ENCODE measurements around the gene YTHDF1.

Gene YTHDF1

DNA sequence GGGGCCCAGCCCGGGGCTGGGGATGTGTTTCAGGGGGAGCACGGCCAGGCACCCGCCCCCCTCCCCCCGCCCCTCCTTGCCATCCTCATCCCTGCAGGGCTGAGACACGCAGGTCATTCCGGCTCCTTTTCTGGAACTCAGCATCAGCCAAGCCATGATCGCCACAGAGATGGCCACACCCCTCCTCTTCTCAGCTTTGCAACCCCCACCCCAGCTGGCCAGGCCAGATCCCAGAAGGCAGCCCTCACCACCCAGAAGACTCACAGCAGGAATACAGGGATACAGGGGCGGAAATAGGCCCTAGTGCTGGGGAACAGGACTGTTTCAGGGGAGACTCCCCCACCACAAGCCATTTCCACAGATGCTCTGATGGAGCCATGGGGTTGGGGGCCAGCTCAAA, 33.5 kb downstream of the YTHDF1 start:
- DNase-seq = no peak

DNA sequence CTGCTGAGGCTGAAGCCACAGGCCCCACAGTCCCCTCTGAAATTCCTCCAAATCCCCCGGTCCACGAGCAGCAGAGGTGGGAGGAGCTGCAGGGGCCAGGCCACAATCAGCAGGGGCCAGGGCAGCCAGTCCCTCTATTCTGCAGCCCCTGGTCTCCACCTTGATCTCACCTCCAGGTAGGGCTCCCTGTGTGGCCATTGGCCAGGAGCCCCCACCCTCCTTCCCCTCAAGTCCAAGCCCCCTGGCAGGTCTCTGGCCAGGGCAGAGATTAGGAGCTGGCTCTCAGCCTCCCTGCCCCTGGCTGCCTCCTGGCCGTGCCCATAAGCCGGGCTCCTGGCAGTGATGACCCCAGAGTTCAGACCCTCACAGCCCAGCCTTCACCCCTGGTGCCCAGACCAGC, 34.7 kb downstream of the YTHDF1 start:
- DNase-seq = no peak

DNA sequence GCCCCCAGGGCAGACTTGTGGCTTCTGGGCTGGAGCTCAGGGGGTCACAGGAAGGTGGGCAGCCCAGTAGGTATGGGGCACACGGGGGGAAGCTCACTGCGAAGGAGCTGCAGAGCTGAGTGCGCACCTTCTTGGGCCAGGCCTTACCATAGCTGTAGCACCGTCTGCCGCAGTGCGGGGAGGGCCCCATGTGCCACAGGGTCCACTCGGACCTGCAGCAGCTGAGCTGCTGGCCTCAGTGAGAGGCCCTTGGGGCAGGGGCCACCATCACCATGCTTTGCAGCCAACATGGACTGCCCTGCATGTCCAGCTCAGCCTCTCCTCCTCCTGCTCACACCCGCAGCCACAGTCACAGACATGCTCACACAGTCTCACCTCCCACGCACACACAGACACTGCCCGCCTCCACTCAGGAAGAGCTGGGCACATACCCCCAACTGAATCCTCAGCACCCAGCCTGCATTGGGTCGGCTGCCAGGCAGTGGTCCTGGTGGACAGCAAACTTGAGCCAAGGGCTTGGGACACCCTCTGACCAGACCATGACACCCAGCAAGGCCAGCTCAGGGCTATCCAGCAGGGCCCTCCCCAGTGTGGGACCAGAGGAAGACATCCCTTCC, 35.3 kb downstream of the YTHDF1 start:
- no peak for DNase-seq

DNA sequence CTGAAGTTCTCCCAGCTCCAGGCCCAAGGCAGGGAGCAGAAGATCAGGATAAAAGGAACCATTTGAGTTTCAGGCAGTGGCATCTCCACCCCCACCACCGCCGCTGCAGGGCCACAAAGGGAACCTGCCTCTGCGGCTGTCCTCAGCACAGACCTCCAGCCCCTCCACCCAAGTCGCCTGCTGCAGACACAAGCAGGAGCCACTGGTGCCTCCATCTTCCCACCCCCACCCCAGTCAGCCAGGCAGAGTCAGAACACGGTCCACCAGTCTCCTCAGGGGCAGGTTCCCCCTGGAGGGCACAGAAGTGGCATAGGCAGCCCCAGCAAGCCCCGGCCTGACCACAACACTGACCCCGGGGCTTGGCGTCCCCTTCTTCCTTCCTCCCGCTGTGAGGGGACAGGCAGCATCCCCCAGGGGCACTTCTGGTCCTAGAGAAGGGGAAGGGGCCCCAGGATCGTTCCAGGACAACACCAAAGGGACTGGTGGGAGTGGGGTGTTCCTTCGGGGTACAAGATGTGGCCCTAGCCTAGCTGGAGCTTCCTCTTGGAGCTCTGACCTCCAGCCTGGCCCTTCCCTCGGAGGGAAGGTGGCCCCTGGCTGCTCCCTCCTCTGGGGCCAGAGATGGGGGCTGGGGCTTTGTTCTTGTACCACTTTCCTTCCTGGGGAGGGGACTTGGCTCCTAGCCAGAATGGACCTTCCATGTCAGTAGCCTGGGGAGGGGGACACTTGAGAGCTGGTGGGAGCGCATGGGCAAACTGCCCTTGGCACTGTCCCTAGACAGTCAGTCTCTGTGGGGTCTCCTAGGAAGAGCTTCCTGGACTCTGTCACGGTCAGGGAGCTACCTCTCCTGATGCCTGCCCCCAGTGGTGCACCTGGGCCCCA, 36.0 kb downstream of the YTHDF1 start:
- no peak for DNase-seq

DNA sequence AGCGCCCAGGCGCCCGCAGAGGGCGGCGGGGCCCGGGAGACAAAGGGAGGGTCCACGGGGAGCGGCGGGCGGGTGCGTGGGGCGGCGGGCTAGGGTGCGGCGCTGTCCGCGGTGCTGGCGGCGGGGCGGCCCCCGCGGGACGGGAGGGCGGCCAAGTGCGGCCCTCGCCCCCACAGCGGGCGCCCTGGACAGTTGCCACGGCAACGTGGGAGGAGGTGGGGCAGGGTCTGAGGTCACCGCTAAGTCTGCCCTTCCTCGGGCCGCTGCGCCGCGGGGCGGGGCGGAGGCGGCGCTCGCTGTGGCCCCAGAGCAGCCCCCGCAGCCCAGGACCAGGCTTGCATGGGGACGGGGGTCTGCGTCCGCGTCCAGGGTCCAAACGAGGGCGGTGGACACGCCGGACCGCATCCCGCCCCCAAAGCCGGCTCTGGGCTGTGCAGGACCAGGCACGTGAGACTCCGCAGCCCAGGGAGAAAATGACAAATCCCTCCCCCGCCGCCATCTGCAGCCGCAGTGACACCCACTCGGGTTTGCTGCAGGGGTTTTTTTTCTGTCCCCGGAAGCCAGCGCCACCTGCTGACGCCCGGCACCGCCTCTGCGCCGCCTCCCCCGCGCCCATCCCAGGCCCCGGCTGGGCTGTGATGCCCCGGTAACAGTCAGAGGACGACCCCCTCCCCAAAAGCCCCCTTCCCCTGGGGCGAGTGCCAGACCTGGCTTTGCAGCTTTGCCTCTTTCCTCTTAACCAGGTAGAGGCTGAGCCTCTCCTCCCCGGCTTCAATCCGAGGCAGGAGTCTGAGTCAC, 36.8 kb downstream of the YTHDF1 start:
- DNase-seq = no peak

DNA sequence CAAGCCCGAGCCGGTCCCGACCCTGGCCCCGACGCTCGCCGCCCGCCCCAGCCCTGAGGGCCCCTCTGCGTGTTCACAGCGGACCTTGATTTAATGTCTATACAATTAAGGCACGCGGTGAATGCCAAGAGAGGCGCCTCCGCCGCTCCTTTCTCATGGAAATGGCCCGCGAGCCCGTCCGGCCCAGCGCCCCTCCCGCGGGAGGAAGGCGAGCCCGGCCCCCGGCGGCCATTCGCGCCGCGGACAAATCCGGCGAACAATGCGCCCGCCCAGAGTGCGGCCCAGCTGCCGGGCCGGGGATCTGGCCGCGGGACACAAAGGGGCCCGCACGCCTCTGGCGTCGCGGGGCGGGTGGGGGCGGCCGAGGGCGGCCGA, 37.5 kb downstream of the YTHDF1 start:
- no peak for DNase-seq

DNA sequence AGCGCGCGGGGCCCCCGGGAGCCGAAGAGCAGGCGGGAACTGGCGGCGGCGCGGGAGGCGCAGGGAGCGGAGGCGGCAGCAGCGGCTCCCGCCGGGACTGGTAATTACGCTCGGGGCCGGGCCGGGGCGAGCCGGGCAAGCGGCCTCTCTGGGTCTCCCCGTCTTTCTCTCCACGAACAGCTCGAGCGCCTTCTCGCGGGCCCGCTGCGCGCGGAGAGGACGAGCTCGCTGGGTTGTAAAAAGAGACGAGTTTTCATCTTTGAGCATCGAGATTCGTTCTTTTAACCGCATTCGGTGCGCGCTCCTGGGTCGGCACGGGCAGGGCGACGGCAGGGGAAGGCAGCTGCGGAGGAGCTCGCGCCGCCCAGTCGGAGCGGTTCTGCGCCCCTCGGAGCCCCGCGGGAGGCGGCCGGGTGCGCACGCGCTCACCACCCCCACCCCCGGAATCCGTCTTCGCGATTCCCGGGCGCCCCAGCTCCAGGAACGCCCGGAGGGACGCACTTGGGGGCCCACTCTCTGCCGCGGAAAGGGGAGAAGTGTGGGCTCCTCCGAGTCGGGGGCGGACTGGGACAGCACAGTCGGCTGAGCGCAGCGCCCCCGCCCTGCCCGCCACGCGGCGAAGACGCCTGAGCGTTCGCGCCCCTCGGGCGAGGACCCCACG, 38.0 kb downstream of the YTHDF1 start:
- DNase-seq = no peak

DNA sequence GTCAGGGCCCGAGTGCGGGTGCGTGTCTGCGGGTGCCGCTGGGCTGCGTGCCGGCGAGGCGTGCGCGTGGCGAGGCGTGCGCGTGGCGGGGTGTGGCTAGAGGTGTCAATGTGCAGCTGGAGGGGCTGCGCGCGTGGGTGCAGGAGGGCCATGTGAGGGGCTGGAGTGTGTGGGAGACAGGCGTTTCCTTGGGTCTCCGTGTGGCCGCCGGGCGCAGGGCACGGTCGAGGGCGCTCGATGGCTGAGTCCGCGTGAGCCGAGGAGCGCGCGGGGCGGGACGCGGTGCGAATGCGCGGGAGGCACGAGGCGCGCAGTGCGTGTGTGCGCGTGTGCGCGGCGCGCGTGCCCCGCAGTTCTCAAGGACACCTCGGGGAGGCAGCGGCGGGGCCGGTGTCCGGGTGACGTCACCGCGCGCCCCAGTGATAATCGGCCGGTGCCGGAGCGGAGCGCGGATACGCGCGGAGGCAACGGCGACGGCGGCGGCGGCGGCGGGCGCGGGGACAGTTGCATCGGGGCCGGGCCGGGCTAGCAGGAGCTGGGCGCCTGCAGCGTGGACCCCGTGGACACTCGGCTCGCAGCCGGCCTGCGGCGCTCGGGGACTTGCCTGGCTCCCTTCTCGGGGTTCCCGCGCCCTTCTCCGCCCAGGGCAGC, 38.7 kb downstream of the YTHDF1 start:
- no peak for DNase-seq

DNA sequence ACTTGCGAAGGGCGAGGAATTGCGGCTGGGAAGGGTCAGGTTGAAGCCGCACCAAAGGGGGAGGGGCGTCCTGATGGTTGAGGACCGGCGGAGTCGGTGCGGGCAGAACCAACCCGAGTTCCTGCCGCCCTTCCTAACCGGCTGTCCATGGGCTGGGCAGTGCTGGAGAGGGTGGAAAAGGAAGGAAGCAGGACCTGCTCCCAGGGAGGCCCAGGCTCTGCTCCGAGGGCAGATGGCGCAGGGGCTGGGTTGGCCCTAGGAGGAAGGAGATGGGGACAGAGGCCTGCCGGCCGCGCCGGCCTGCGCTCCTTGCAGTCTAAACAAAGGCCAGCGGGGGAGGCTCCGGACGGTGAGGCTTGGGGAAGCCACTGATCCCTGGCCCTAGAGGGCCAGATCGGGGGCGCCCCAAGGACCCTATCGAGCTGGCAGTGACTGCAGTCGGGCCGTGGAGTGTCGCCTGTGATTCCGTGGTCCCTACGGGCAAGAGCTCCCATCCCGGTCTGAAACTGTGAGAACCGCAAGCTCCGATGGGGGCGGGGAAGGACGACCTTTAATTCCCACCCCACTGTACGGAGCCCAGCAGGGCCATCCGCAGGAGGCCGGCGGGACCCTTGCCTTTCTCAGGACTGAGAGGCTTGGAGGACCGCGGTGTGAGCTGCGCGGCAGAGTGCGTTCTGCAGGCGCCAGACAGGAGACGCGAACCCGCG, 39.4 kb downstream of the YTHDF1 start:
- no peak for DNase-seq

DNA sequence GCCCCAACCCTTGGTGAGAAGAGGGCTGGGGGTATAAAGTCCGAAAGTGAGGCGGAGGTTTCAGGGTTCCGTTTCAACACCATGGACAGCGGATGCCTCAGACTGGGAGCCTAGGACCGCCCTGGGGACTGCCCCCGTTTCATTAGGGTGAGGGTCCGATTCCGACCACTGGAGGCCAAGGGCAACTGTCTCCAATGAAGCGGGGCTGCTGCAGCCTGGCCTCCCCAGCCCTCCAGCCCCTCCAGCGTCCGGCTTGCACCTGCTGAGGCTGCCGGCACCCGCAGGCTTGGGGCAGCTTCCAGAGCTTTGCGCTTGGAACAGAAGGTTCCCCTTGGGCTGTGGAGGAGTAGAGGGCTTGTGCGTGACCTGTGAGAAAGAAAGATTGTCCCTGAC, 39.9 kb downstream of the YTHDF1 start:
- no peak for DNase-seq

DNA sequence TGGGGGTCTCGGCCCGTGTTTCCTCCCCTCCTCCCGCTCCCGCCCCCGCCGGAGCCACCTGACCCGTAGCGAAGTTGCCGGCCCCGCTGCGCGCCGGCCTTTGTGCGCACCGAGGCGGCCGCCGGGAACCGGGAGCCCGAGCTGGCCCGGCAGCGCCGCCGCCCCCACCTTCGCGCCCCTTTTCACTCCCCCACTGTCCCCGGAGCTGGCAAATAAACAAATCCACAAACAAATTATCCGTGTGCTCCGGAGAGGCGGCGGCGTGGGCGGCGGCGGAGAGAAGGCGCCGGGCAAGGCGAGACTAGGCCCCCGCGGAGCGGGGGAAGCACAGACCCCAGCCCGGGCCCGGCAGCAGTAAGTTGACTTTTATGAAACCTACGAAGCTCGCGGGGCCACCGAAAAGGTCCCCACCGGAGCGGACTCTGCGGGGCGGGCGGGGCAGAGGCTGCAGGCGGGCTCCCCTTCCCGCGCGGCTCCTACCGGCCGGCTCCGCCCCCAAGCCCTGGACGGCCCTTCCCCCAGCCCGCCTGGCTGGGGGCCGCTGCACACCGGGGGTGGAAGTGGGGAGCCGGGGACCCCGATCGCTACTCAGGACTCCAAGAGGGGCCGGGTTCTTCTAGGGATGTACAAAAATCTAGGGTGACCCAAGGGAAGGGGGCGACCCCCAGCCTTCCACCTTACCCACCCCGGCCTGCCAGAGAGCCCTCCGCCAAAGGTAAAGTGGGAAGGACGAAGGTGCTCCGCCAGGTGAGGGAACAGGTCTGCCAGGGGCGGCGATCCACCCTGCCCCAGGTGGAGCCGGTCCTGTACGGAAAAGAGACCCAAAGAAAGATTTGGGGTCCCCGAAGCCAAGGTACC, 40.7 kb downstream of the YTHDF1 start:
- DNase-seq = no peak

DNA sequence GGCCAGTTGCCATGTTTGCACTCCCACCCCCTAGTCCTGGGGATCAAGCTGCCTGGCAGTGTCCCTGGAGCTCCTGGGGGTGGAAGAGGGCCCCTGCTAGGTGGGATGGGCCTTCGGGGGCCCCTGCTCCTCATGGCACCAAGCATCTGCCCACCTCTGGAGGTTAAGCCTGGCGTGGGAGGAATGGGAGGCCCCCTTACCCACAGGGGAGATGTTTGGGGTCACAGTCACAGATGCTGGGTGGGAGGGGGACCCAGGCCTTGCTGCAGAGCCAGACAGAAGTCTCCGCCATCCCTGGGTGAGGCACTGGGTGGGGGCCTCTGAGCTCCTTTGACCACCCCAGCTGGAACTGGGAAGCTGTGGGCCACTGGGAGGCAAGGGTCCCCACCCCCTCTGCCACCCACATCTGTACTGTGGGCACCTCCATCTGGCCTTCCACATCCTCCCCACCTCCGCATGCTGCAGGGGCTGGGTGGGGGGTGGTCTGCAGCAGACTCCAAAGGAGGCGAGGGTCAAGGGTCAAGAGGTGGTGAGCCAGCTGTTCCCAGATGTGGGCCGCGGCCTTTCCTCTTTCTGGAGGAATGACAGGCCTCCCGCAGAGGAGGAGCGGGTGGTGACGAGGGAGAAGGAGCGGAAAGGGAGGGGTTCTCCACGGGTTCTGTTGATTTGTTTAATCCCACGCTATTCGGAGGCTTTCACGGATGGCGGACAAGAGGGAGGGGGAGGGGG, 41.5 kb downstream of the YTHDF1 start:
- no peak for DNase-seq

DNA sequence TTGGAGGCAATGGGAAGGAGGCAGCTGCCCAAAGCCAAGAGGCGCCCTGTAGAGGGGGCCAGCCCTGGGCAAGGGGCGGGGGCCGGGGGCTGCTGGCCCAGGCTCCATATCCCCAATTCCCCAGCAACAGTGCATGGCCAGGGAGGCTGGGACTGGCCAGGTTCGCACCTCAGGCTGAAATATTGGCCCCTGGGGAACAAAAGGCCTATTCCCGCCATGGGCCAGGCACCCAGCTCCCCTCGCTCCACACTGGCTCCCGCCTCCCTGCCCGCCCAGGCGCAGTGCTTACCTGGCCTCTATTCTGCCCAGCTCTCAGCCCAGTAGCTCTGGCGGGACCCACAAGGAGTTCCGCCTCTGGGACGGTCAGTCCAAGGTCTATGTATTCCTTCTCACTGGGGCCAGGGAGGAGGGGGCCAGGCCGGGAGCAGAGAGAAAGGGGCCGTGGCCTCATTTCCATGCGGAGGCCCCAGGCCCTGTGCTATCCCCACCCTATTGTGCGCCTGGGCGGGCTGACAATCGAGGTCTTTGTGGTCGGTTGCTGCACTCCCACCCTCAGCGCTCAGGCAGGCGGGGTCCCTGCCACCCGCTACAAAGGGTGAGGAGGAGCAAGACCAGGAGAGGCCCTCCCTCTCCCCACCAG, 42.3 kb downstream of the YTHDF1 start:
- DNase-seq = no peak

DNA sequence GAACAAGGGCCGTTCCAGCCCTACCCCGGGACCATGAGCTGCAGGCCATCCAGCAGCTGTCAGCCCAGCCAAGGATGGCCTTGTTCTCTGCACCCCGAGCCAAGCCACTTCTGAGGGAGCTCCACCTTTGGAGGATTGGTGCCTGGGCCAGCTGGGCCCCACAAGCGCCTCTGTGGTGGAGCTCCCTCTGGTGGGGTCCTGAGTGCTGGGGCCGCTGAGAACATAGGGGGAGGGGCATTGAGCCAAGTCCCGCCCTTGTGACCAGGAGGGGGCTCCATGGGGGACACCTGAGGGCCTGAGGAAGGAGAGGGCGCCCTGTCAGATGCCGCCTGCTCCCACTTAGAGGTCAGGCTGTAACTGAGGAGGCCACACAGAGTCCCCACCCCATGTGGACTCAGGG, 43.2 kb downstream of the YTHDF1 start:
- DNase-seq = no peak

DNA sequence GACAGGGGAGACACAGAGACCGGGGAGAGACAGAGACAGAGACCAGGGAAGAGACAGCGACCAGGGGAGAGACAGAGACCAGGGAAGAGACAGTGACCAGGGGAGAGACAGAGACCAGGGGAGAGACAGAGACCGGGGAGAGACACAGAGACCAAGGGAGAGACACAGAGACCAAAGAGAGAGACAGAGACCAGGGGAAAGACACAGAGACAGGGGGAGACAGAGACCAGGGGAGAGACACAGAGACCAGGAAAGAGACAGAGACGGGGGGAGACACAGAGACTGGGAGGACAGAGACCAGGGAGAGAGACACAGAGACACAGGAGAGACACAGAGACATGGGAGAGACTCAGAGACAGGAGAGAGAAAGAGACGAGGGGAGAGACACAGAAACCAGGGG, 43.9 kb downstream of the YTHDF1 start:
- no peak for DNase-seq

DNA sequence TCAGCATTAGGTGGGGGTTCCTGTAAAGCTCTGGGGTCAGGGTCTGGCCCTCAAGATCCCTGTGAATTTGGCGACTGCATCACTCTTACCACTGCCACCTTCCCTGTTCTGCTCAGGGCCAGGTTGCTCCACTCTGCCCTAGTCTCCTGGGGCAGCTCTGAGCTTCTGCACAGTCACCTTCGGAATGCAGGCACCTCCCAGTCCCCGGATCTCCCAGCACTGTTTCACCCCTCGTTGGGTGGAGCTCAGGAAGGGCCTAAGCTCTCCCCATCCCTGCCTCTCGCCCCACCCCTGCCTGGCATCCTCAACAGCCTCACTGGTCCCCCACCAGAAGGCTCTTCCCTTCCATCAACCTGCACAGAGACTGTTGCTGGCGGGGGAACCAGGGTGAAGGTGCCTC, 46.2 kb downstream of the YTHDF1 start:
- no peak for DNase-seq

DNA sequence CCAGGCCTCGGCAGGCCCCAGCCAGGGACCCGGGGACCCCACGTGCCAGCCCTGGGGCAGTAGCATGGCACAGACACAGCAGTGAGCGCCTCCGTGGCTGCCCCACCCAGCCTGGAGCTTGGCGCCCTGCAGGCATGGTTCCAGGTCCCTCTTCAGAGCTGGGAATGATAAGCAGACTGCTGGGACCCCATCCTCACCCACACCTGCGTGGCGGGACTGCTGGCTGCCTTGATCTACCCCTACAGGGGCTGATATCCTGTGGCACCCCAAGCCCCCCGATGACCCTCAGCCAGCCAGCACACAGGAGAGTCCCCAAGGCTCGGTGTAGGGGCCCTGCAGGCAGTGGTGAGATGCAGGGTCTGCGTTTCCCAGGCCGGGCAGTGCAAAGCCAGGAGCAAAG, 47.1 kb downstream of the YTHDF1 start:
- no peak for DNase-seq

DNA sequence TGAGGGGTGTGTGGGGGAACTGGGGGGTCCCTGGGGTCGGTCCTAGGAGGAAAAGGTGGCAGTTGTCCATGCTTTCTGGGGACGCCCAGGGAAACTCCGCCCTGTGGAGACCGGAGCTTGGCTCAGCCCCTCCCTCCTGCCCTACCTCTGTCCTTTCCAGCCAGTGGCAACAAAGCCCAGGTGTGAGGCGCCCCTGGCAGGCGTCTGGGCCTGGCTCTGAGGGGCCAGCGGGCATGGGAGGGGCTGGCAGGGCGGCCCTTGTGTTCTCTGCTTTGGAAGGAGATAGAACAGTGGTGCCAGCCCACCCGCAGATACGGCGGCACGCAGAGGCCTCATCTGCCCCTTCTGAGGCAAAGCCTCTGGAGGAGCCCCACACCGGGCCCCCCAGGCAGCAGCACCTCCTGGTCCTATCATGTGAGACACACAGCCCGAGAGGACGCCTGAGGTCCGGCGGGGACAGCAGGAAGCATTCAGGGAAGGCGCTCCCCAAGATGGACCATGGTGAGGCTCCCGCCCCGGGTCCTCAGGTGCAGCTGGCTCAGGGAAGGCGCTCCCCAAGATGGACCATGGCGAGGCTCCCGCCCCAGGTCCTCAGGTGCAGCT, 47.9 kb downstream of the YTHDF1 start:
- DNase-seq = no peak

Measured in NCI-H1436 treated with DMSO at 0.1 percent for 48 hours (cell line).